Measurements from ENCODE around the gene SPI1.
A peak's percentile ranks its signal among the peaks of the same experiment; 100 is the strongest.

SPI1 gene

DNA sequence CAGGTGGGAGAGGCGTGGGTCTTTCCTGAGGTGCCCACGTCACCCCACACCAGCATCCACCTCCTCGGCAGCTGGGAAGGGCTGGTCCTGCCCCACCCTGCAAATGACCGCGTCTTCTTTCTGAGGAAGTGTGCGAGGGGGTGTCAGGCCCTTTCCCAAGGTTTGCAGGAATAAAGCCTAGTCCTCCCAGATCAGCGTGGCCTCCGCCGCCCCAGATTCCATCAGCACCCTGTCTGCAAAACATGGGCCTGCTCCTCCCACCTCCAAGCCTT is 15.6 kb upstream of the SPI1 start:
- no peak for DNase-seq (ENCODE audit: low read depth)
- no peak overlapping the region for H3K4me3 ChIP-seq (ENCODE audit: low read depth, low read length)
- TF ChIP-seq, protein P1, sequence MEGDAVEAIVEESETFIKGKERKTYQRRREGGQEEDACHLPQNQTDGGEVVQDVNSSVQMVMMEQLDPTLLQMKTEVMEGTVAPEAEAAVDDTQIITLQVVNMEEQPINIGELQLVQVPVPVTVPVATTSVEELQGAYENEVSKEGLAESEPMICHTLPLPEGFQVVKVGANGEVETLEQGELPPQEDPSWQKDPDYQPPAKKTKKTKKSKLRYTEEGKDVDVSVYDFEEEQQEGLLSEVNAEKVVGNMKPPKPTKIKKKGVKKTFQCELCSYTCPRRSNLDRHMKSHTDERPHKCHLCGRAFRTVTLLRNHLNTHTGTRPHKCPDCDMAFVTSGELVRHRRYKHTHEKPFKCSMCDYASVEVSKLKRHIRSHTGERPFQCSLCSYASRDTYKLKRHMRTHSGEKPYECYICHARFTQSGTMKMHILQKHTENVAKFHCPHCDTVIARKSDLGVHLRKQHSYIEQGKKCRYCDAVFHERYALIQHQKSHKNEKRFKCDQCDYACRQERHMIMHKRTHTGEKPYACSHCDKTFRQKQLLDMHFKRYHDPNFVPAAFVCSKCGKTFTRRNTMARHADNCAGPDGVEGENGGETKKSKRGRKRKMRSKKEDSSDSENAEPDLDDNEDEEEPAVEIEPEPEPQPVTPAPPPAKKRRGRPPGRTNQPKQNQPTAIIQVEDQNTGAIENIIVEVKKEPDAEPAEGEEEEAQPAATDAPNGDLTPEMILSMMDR (IDR thresholded peaks at IDR 0.05; ENCODE audit: low read depth, low read length) = no peak
- TF ChIP-seq, protein P2, sequence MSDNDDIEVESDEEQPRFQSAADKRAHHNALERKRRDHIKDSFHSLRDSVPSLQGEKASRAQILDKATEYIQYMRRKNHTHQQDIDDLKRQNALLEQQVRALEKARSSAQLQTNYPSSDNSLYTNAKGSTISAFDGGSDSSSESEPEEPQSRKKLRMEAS (IDR thresholded peaks at IDR 0.05; ENCODE audit: low read depth, low read length) = no peak
- TF ChIP-seq MYC (IDR thresholded peaks at IDR 0.05; ENCODE audit: low read depth, low read length) (no peak), POLR2A (IDR thresholded peaks at IDR 0.05; ENCODE audit: extremely low read depth, insufficient read length) (no peak)

DNA sequence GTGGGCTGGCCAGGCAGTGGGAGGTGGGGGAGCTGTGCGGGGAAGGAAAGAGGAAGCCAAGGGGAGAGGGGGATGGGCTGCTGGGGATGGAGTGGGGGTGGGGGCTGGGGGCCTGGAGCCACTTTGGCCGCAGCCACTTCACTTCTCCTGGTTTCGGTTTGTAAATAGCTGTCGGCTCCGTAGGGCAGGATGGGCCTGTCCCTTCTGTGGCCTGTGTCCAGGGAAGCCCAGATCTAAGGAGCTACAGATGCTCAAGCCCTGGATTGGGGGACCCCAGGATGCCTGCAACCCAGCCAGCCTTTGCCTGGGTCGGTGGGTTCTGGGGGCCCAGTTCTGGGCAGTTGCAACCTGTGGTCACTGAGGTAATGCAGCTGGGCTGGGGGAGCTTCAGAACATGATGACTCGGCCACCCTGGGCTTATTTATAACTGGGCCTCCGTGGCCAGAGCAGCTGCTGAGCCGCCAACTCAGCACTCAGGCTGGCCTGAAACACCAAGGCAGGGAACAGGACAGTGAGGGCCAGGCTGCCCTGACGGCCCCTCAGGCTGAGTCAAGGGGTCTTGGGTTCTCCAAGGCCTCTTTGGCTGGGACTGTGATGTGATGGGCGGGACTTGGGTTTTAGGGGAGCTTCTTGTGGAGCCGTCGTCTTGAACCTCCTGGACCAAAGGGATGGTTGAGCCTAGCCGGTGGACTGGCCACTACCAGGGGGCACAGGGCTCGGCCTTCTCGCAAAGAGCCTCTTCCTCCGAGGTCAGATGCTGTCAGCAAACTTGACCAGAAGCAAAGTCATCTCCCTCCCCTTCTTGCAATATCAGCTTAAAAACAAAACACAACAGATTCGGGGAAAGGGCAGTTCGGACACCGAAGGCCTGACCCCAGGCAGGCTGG is 15.1 kb upstream of the SPI1 start:
- H3K4me3 ChIP-seq (ENCODE audit: low read depth, low read length) = peak overlapping the region; percentile 42
- TF ChIP-seq, protein P2 (IDR thresholded peaks at IDR 0.05; ENCODE audit: low read depth, low read length) = no peak
- TF ChIP-seq MYC (IDR thresholded peaks at IDR 0.05; ENCODE audit: low read depth, low read length) = no peak
- TF ChIP-seq, protein P1 (IDR thresholded peaks at IDR 0.05; ENCODE audit: low read depth, low read length) = no peak
- TF ChIP-seq POLR2A (IDR thresholded peaks at IDR 0.05; ENCODE audit: extremely low read depth, insufficient read length) = no peak
- DNase-seq (ENCODE audit: low read depth) = peak; percentile 87

DNA sequence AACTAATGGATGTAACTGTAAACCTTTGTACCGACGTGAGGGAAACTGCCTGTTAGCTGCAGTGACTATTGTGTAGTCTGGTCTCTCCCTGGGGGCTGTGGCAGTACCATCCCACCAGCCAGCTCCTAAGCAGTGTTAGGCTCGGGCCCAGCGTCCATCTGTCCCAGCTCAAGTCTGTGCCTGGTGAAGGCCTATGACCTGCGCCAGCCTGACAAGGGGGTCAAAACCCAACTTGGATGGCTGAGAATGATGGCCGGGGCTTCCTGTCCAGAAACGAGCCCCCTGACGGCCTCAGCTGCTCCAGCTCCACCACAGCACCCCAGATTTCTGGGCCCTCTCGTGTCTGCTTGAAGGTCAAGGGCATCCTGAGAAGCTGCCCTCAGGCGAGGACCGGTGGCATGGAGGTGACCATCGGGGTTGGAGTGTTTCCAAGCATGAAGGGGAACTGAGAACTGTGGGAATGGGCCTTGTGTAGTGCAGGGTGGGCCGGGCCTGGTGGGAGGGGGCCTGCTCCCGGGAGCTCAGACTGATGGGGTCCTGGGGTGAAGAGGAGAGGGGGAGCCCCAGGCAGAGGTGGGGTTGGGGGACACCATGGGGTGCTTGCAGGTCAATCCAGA is 14.3 kb upstream of the SPI1 start:
- DNase-seq (ENCODE audit: low read depth) = peak; percentile 67
- no peak overlapping the region for H3K4me3 ChIP-seq (ENCODE audit: low read depth, low read length)

DNA sequence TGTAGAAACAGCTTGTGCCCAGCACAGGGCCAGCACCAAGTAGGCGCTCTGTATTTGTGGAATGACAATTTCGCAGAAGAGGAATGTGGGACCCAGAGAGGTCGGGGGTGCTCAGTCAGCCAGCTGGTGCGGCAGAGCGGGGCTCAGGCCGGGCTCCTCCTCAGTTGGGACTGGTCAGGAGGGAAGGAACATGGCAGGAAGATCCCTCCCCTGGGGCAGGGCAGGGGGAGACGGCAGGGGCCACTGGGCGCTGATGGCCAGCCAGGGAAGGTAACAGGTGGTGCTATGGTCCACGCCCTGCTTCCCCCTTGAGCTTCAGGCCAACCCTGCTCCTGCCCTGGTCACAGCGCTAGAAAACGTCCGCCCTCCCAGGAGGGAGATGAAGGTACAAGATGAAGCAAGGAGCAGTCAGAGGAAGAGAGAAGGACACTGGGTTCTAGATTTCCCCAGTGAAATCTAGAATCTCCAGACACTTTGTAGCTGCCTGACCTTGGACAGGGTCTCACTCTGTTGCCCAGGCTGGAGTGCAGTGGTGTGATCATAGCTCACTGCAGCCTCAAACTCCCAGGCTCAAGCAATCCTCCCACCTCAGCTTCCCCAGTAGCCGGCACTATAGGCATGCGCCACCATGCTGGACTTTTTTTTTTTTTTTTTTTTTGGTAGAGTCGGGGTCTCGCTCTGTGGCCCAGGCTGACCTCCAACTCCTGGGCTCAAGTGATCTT is 13.5 kb upstream of the SPI1 start:
- no peak for DNase-seq (ENCODE audit: low read depth)
- TF ChIP-seq, protein P1 (IDR thresholded peaks at IDR 0.05; ENCODE audit: low read depth, low read length) = no peak
- no peak for TF ChIP-seq MYC (IDR thresholded peaks at IDR 0.05; ENCODE audit: low read depth, low read length)
- TF ChIP-seq, protein P2 (IDR thresholded peaks at IDR 0.05; ENCODE audit: low read depth, low read length) = no peak
- TF ChIP-seq POLR2A (IDR thresholded peaks at IDR 0.05; ENCODE audit: extremely low read depth, insufficient read length) = no peak

More for the DNA sequence above, 14.3 kb upstream of the SPI1 start:
- TF ChIP-seq, protein P2 (IDR thresholded peaks at IDR 0.05; ENCODE audit: low read depth, low read length) = no peak
- TF ChIP-seq, protein P1 (IDR thresholded peaks at IDR 0.05; ENCODE audit: low read depth, low read length) = no peak
- TF ChIP-seq MYC (IDR thresholded peaks at IDR 0.05; ENCODE audit: low read depth, low read length) (no peak), POLR2A (IDR thresholded peaks at IDR 0.05; ENCODE audit: extremely low read depth, insufficient read length) (no peak)

DNA sequence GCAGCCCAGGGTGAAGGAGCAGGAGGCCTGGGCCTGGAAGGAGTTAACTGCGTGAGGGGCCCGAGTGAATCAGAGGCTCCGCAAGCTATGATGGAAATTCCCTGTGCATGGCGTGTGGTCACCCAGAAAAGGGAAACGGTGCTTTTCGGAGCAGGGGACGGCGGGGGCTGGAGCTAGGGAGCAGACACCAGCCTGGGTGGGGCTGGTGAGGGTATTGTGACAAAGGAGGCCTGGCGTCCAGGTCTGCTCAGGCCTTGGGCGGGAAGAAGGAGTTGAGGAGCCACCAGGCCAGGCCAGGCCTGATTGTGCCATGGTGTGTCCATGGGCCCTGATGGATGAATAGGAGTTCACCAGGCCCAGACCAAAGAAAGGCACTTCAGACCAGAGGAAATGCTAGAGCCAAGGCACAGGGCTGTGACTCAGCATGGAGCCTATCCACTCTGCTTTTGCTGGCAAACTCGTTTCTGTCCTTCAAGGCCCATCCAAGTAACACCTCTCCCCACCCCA is 12.8 kb upstream of the SPI1 start:
- TF ChIP-seq MYC (IDR thresholded peaks at IDR 0.05; ENCODE audit: low read depth, low read length) (no peak), POLR2A (IDR thresholded peaks at IDR 0.05; ENCODE audit: extremely low read depth, insufficient read length) (no peak)
- TF ChIP-seq, protein P1 (IDR thresholded peaks at IDR 0.05; ENCODE audit: low read depth, low read length) = no peak
- H3K4me3 ChIP-seq (ENCODE audit: low read depth, low read length) = no peak overlapping the region
- peak; percentile 61 for DNase-seq (ENCODE audit: low read depth)

More for the DNA sequence above, 13.5 kb upstream of the SPI1 start:
- no peak overlapping the region for H3K4me3 ChIP-seq (ENCODE audit: low read depth, low read length)
